ENCODE measurements around the gene ROGDI.
A peak's percentile ranks its signal among the peaks of the same experiment; 100 is the strongest.

ROGDI gene

GRCh38 chr16:4768549-4769305 lies 33.7 kb downstream of the ROGDI start:
- TF ChIP-seq ZNF8 (CRISPR knock-in tag; IDR thresholded peaks at IDR 0.05) (no peak), TCF4 (CRISPR knock-in tag; IDR thresholded peaks at IDR 0.05; ENCODE audit: borderline replicate concordance) (no peak), ESRRG (CRISPR knock-in tag; IDR thresholded peaks at IDR 0.05) (no peak), ZFP30 (CRISPR knock-in tag; IDR thresholded peaks at IDR 0.05) (no peak), ZC3H10 (CRISPR knock-in tag; IDR thresholded peaks at IDR 0.05) (no peak), GLIS3 (CRISPR knock-in tag; IDR thresholded peaks at IDR 0.05) (no peak), ZNF565 (CRISPR knock-in tag; conservative IDR thresholded peaks at IDR 0.05; ENCODE audit: low read depth) (no peak), ZFP3 (CRISPR knock-in tag; IDR thresholded peaks at IDR 0.05) (no peak), BACH2 (CRISPR knock-in tag; IDR thresholded peaks at IDR 0.05; ENCODE audit: borderline replicate concordance) (no peak), ZNF70 (CRISPR knock-in tag; IDR thresholded peaks at IDR 0.05) (no peak), CREB5 (CRISPR knock-in tag; IDR thresholded peaks at IDR 0.05; ENCODE audit: low read depth) (no peak), ARNTL (CRISPR knock-in tag; IDR thresholded peaks at IDR 0.05; ENCODE audit: borderline replicate concordance, low read depth) (no peak), TOX (CRISPR knock-in tag; IDR thresholded peaks at IDR 0.05; ENCODE audit: borderline replicate concordance) (no peak), RARB (CRISPR knock-in tag; IDR thresholded peaks at IDR 0.05) (no peak), SNAI2 (CRISPR knock-in tag; IDR thresholded peaks at IDR 0.05) (no peak)
- peak; percentile 91 for ATAC-seq

- ATAC-seq = no peak
- no peak for TF ChIP-seq TOX (CRISPR knock-in tag; IDR thresholded peaks at IDR 0.05; ENCODE audit: borderline replicate concordance)
- TF ChIP-seq ARNTL (CRISPR knock-in tag; IDR thresholded peaks at IDR 0.05; ENCODE audit: borderline replicate concordance, low read depth) = no peak
- no peak for TF ChIP-seq ZNF565 (CRISPR knock-in tag; conservative IDR thresholded peaks at IDR 0.05; ENCODE audit: low read depth)
- TF ChIP-seq CREB5 (CRISPR knock-in tag; IDR thresholded peaks at IDR 0.05; ENCODE audit: low read depth) = no peak
- no peak for TF ChIP-seq BACH2 (CRISPR knock-in tag; IDR thresholded peaks at IDR 0.05; ENCODE audit: borderline replicate concordance)
- TF ChIP-seq OSR1 (CRISPR knock-in tag; IDR thresholded peaks at IDR 0.05) = no peak
- no peak for TF ChIP-seq RARB (CRISPR knock-in tag; IDR thresholded peaks at IDR 0.05)
- no peak for TF ChIP-seq CSRNP3 (CRISPR knock-in tag; IDR thresholded peaks at IDR 0.05)
- no peak for TF ChIP-seq POU6F1 (CRISPR knock-in tag; IDR thresholded peaks at IDR 0.05; ENCODE audit: borderline replicate concordance, low read depth)
- no peak for TF ChIP-seq TCF4 (CRISPR knock-in tag; IDR thresholded peaks at IDR 0.05; ENCODE audit: borderline replicate concordance)
- TF ChIP-seq PATZ1 (CRISPR knock-in tag; IDR thresholded peaks at IDR 0.05; ENCODE audit: borderline replicate concordance) = no peak
- TF ChIP-seq ISL1 (CRISPR knock-in tag; IDR thresholded peaks at IDR 0.05) = no peak
- TF ChIP-seq CSDC2 (CRISPR knock-in tag; IDR thresholded peaks at IDR 0.05) = no peak
Measured at GRCh38 chr16:4767872-4768548, 34.4 kb downstream of the ROGDI start.

All from SK-N-SH treated with all-trans-retinoic acid at 6 μM for 48 hours (cell line).